ENCODE results near the gene POLR1E. TPM values are rescaled to one million over a fixed set of nuclear protein-coding genes. Genes with fewer than 3 reads are reported as not detected.
"Not testable (repeated sequence)": the region's sequence is repeated elsewhere in the genome, so short reads cannot be mapped to it uniquely, and the experiment has no call there.

The POLR1E gene
- total and polyA plus RNA-seq, 4 donors: 4.9 to 25.5 (median 14.4) TPM

- Histone ChIP-seq H3K4me3 (ENCODE audit: low read depth in 1 of 3, low read length in 3 of 3) (no peak overlapping the region), H3K27me3 (ENCODE audit: control insufficient read depth in 4 of 4, insufficient read depth in 4 of 4, low read length in 3 of 4) (no peaks in the 10 kb centered on the region), H3K27ac (ENCODE audit: low read depth in 1 of 2, low read length in 2 of 2) (peak overlapping the region in 1 of 2 donors; percentile 87), H3K9ac (ENCODE audit: low read depth in 1 of 2, low read length in 2 of 2) (no peak overlapping the region), H3K9me3 (ENCODE audit: control insufficient read depth in 4 of 4, low read length in 3 of 4) (no peaks in the 10 kb centered on the region), H3K4me1 (ENCODE audit: control insufficient read depth in 4 of 4, insufficient read depth in 4 of 4, low read length in 3 of 4) (peaks cover 12 to 34% (median 21%) of the 10 kb centered on the region in 4 donors), H3K36me3 (ENCODE audit: control insufficient read depth in 4 of 4, insufficient read depth in 3 of 4, low read depth in 1 of 4, low read length in 3 of 4) (peaks cover 0 to 4% (median 1%) of the 10 kb centered on the region in 4 donors)
- WGBS: 87% methylated on average over 7 of the region's 7 CpGs
- TF ChIP-seq GABPA (IDR thresholded peaks at IDR 0.05 in 1 of 2, conservative IDR thresholded peaks at IDR 0.05 in 1 of 2) (no peak), JUND (IDR thresholded peaks at IDR 0.05) (no peak), EGR1 (IDR thresholded peaks at IDR 0.05; ENCODE audit: low read depth in 2 of 2) (no peak), REST (IDR thresholded peaks at IDR 0.05) (no peak), SP1 (IDR thresholded peaks at IDR 0.05) (no peak), RXRA (IDR thresholded peaks at IDR 0.05) (no peak)
- no peak for DNase-seq (ENCODE audit: low spot score)
Measured at GRCh38 chr9:37509536-37509935, 23.8 kb downstream of the POLR1E start.

- not testable (repeated sequence) for DNase-seq (ENCODE audit: low spot score); H3K9me3 ChIP-seq (ENCODE audit: control insufficient read depth in 4 of 4, low read length in 3 of 4); H3K9ac ChIP-seq (ENCODE audit: low read depth in 1 of 2, low read length in 2 of 2); H3K36me3 ChIP-seq (ENCODE audit: control insufficient read depth in 4 of 4, insufficient read depth in 3 of 4, low read depth in 1 of 4, low read length in 3 of 4); H3K27ac ChIP-seq (ENCODE audit: low read depth in 1 of 2, low read length in 2 of 2); H3K4me3 ChIP-seq (ENCODE audit: low read depth in 1 of 3, low read length in 3 of 3); H3K27me3 ChIP-seq (ENCODE audit: control insufficient read depth in 4 of 4, insufficient read depth in 4 of 4, low read length in 3 of 4)
- peaks cover 12 to 34% (median 21%) of the 10 kb centered on the region in 4 donors for H3K4me1 ChIP-seq (ENCODE audit: control insufficient read depth in 4 of 4, insufficient read depth in 4 of 4, low read length in 3 of 4)
- WGBS: 86% methylated on average over 5 of the region's 5 CpGs
Measured at GRCh38 chr9:37510053-37510452, 24.3 kb downstream of the POLR1E start.

GRCh38 chr9:37511016-37512010 lies 25.6 kb downstream of the POLR1E start:
- Histone ChIP-seq H3K27ac (ENCODE audit: low read depth in 1 of 2, low read length in 2 of 2) (no peak overlapping the region), H3K9me3 (ENCODE audit: control insufficient read depth in 4 of 4, low read length in 3 of 4) (no peaks in the 10 kb centered on the region), H3K27me3 (ENCODE audit: control insufficient read depth in 4 of 4, insufficient read depth in 4 of 4, low read length in 3 of 4) (no peaks in the 10 kb centered on the region), H3K4me1 (ENCODE audit: control insufficient read depth in 4 of 4, insufficient read depth in 4 of 4, low read length in 3 of 4) (peaks cover 10 to 32% (median 21%) of the 10 kb centered on the region in 4 donors), H3K9ac (ENCODE audit: low read depth in 1 of 2, low read length in 2 of 2) (no peak overlapping the region), H3K36me3 (ENCODE audit: control insufficient read depth in 4 of 4, insufficient read depth in 3 of 4, low read depth in 1 of 4, low read length in 3 of 4) (peaks cover 0 to 2% (median 0%) of the 10 kb centered on the region in 4 donors), H3K4me3 (ENCODE audit: low read depth in 1 of 3, low read length in 3 of 3) (no peak overlapping the region)
- WGBS: 92% methylated on average over 15 of the region's 15 CpGs
- TF ChIP-seq RAD21 (IDR thresholded peaks at IDR 0.05) (peak in 1 of 2 donors; percentile 46), REST (IDR thresholded peaks at IDR 0.05) (no peak), TAF1 (conservative IDR thresholded peaks at IDR 0.05) (no peak)
- no peak for DNase-seq (ENCODE audit: low spot score)
